IPS-18a (cell line): Measurements from ENCODE around the gene URGCP.
A peak's percentile ranks its signal among the peaks of the same experiment; 100 is the strongest.

Experiments used
- H3K27ac ChIP-seq: one replicate; pipeline ENCODE4 v1.5.1; 2013; ENCODE audit warnings: low read length
- H3K27me3 ChIP-seq: one replicate; pipeline ENCODE4 v1.6.1; 2013; ENCODE audit warnings: mild to moderate bottlenecking, low read length; ENCODE audit not compliant: control insufficient read depth, insufficient read depth
- H3K36me3 ChIP-seq: one replicate; pipeline ENCODE4 v1.6.1; 2013; ENCODE audit warnings: low read depth, low read length; ENCODE audit not compliant: control insufficient read depth
- H3K4me1 ChIP-seq: one replicate; pipeline ENCODE4 v1.6.1; 2013; ENCODE audit warnings: low read depth, low read length; ENCODE audit not compliant: control insufficient read depth
- H3K4me3 ChIP-seq: one replicate; pipeline ENCODE4 v1.5.1; 2013; ENCODE audit warnings: low read length
- H3K9ac ChIP-seq: one replicate; pipeline ENCODE4 v1.6.1; 2013; ENCODE audit warnings: mild to moderate bottlenecking, low read length, moderate library complexity
- H3K9me3 ChIP-seq: one replicate; pipeline ENCODE4 v1.6.1; 2013; ENCODE audit warnings: low read depth, low read length; ENCODE audit not compliant: control insufficient read depth

Gene URGCP

DNA sequence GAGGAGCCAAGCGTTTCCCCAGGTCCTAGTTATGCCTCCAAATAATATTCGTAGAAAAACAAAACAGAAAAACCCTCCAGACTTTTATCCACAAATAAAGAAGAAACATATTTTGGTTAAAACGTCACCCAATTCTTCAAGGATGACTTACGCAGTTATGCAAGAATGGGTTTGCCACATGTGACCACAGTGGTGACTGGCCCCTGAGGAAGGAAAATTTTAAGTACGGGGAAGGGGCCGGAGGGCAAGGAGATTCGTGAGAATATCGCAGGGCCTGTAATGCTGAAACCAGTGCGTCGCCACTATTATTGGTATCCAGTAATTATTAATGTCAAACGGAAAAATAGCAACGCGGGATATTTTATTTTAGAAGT is 36.5 kb downstream of the URGCP start:
- Histone ChIP-seq H3K4me1 (peaks cover 18% of the 10 kb centered on the region), H3K27ac (no peak overlapping the region), H3K9me3 (no peaks in the 10 kb centered on the region), H3K4me3 (peak overlapping the region; percentile 88), H3K36me3 (peaks cover 11% of the 10 kb centered on the region), H3K9ac (peak overlapping the region; percentile 26), H3K27me3 (no peaks in the 10 kb centered on the region)

DNA sequence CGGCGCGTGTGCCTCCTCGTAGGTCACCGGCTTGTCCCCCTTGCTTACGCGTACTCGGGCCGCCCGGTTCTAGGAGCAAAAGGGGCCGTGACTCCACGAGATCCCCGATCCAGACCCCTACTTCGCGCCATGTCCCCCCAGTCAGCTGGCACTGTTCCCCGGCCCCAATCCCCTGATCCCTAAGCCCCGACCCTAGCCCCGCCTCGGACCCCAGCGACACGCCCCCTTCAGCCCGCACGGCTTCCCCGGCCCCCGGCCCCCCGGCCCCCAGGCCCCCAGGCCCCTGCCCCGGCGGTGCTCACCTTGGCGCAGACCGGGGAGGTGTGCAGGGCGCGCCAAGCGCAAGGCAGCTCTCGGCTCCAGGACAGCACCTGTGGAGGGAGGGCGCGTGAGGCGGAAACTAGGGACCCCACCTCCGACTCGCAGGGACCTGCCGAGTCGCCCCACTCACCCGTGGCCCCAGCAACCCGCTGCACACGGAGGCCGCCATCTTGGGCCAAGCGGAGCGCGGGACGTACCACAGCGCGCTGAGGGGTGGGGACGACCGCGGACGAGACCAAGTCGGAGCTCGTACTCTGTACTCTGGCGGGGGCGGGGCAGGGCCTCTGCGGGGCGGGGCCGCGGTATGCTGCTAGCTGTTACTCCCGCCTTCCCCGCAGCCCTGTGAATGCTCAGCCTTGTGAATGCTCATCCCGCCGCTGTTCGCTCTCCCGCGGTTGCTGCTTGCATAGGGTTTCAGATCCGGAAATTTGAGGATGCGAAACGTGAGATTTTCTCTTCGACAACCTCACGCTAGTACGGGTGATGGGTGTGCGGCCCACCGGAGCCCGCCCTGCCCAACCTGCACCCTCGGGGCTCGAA is 37.2 kb downstream of the URGCP start, which contains the start of gene MRPS24:
MRPS24 (minus strand) TSS at position 512 of the 861 bp plus-strand sequence; CDS start at position 490, 22 bp downstream.
- peaks cover 11% of the 10 kb centered on the region for H3K36me3 ChIP-seq
- no peak within 1 kb of the TSS for H3K27ac ChIP-seq
- peak within 1 kb of the TSS; percentile 62 for H3K9ac ChIP-seq

DNA sequence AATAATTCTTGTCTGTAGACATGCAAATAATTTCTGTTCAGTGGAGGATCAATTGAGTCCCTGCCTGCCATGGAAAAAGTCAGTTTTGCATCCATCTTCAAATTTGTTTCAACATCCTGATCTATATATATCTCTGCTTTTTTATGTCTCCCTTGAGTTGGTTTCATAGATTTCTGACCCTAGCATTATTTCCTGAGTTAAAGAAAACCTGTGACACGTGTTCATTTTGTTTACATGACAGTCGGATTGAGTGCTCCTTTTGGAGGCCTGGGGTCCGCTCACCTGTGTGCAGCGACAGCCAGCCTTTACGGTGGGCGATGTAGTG is 37.8 kb downstream of the URGCP start:
- Histone ChIP-seq H3K27ac (no peak overlapping the region), H3K27me3 (no peaks in the 10 kb centered on the region), H3K9me3 (no peaks in the 10 kb centered on the region), H3K36me3 (peaks cover 11% of the 10 kb centered on the region), H3K4me1 (peaks cover 18% of the 10 kb centered on the region), H3K9ac (peak overlapping the region; percentile 62), H3K4me3 (peak overlapping the region; percentile 88)

More for the DNA sequence above, 37.2 kb downstream of the URGCP start, which contains the start of gene MRPS24:
- Histone ChIP-seq H3K27me3 (no peaks in the 10 kb centered on the region), H3K9me3 (no peaks in the 10 kb centered on the region), H3K4me1 (peaks cover 18% of the 10 kb centered on the region), H3K4me3 (peak within 1 kb of the TSS; percentile 88)

DNA sequence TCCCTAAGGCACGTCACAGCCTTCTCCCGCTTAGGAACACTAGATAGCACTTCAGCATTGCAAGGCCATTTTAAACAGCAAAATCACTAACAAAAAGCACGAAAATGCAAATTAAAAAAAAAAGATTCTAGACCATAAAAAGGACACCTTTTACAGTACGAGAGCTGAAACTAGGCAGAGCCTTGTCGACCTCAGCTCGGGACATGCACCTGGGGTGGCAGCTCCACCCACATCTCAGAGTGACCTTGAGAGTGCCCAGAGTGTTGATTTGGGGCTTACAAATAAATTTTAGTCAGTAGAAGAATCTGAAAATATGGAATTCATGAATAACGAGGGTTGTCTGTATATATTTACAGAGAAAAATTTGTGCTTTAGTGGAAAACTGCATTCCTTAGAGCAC is 38.2 kb downstream of the URGCP start:
- Histone ChIP-seq H3K9ac (peak overlapping the region; percentile 62), H3K27ac (no peak overlapping the region), H3K4me3 (peak overlapping the region; percentile 88), H3K27me3 (no peaks in the 10 kb centered on the region), H3K36me3 (peaks cover 11% of the 10 kb centered on the region), H3K9me3 (no peaks in the 10 kb centered on the region), H3K4me1 (peaks cover 18% of the 10 kb centered on the region)

DNA sequence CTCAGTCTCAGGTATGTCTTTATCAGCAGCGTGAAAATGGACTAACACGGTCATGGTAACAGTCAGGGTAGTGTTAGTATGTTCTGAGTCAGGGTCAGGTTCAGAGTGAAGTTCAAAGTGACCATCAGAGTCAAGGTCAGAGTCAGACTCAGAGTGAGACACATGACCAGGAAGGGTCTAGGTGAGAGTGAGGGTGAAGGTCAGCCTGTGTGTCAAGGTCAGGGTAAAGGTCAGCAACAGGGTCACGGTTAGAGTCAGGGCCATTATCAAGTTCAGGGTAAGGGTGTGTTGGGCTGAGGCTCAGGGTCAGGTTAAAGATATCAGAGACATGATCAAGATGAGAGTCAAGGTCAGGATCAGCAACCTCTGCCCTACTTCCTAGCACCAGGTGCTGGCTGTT is 41.1 kb downstream of the URGCP start:
- Histone ChIP-seq H3K36me3 (peaks cover 11% of the 10 kb centered on the region), H3K4me3 (no peak overlapping the region), H3K27me3 (no peaks in the 10 kb centered on the region), H3K9ac (no peak overlapping the region), H3K4me1 (peaks cover 11% of the 10 kb centered on the region), H3K9me3 (no peaks in the 10 kb centered on the region), H3K27ac (no peak overlapping the region)

DNA sequence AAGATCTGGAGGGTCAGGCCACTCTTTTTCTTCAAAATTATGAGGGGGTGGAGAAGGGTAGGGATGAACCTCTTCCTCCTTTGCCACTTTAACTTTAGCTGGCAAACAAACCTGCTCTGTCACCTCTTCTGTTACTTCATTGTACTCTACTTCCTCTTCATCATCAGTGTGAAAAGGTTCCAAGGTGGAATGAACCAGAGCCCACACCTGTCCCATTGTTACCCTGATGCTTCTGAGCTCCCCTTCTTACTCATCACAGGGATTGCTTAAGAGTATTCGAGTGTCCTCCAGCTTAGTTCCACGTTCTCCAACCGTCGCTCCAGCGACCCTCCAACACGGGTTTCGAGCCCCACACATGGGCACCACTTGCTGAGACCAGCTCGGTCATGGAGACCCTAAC is 42.3 kb downstream of the URGCP start:
- Histone ChIP-seq H3K36me3 (peaks cover 11% of the 10 kb centered on the region), H3K9ac (no peak overlapping the region), H3K27ac (no peak overlapping the region), H3K27me3 (no peaks in the 10 kb centered on the region), H3K4me3 (no peak overlapping the region), H3K9me3 (no peaks in the 10 kb centered on the region), H3K4me1 (peaks cover 5% of the 10 kb centered on the region)

DNA sequence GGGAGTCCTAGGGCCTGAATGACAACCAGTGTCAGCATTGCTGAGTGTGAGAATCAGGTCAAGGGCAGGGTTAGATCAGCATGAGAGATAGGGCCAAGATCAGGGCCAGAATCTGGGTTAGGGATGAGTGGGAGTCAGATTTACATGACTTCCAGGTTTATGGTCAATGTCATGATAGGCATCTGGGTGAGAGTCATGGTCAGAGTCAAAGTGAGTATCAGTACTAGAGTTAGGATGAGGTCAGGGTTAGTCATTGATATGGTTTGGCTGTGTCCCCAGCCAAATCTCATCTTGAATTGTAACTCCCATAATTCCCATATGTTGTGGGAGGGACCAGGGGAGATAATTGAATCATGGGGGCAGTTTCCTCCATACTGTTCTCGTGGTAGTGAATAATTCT is 49.4 kb downstream of the URGCP start:
- H3K4me1 ChIP-seq, result no peaks in the 10 kb centered on the region
- H3K27me3 ChIP-seq, result no peaks in the 10 kb centered on the region
- H3K27ac ChIP-seq, result no peak overlapping the region
- H3K4me3 ChIP-seq, result no peak overlapping the region
- no peaks in the 10 kb centered on the region for H3K36me3 ChIP-seq
- H3K9me3 ChIP-seq, result no peaks in the 10 kb centered on the region
- H3K9ac ChIP-seq, result no peak overlapping the region

DNA sequence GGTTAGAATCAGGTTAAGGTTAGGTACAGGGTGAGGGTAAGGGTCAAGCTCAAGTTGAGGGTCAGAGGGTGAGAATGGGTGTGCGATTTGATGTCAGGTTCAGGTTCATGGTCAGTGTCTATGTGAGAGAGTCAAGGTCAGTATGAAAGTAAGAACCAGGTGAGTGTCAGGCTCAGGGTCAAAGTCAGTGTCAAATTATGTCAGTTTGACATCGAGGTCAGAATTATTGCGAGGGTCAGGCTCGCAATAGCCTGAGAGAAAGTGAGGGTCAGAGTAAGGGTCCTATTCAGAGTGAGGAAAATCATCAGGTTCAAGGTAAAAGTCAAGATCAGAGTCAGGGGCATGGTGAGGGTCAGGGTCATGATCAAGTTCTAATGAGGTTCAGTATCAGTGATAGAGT is 50.1 kb downstream of the URGCP start:
- no peak overlapping the region for H3K9ac ChIP-seq
- no peak overlapping the region for H3K27ac ChIP-seq
- no peaks in the 10 kb centered on the region for H3K36me3 ChIP-seq
- no peaks in the 10 kb centered on the region for H3K4me1 ChIP-seq
- no peaks in the 10 kb centered on the region for H3K9me3 ChIP-seq
- H3K27me3 ChIP-seq, result no peaks in the 10 kb centered on the region
- no peak overlapping the region for H3K4me3 ChIP-seq

DNA sequence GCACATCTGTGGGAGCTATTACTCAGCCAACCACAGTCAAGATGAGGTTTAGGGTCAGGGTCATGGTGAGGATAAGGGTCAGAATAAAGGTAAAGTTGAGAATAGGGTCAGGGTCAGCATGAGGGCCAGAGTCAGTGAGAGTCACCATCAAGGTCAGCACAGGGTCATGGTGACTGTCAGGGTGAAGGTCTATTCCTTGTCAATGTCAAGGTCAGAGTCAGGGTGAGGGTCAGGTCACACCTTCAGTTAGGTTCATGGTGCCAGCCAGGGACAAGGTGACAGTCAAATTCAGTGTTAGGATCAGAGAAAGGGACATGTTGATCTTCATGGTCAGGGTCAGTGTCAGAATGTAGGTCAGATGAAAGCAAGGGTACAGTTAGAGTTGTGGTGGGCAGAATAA is 51.2 kb downstream of the URGCP start:
- Histone ChIP-seq H3K9ac (no peak overlapping the region), H3K4me1 (no peaks in the 10 kb centered on the region), H3K27me3 (no peaks in the 10 kb centered on the region), H3K9me3 (no peaks in the 10 kb centered on the region), H3K27ac (no peak overlapping the region), H3K4me3 (no peak overlapping the region), H3K36me3 (no peaks in the 10 kb centered on the region)

DNA sequence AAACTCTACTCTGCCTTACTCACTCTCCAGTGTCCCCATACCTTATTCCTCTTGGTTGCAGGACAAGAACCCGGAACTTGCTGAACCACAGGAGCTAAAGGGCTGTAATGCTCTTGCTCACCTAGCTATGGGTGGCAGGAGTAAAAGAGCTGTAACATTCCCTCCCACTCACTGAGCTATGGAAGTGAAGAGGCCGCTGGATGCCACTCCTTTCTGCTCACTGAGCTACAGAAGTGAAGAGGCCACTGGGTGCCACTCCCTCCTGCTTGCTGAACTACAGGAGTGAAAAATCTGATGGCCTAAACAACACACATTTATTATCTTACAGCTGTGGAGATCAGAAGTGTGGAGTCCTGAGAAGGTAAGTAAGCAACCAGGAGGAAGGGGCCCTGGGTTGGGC is 54.6 kb downstream of the URGCP start:
- Histone ChIP-seq H3K27me3 (no peaks in the 10 kb centered on the region), H3K9me3 (no peaks in the 10 kb centered on the region), H3K4me1 (no peaks in the 10 kb centered on the region), H3K36me3 (no peaks in the 10 kb centered on the region), H3K4me3 (no peak overlapping the region), H3K9ac (no peak overlapping the region), H3K27ac (no peak overlapping the region)

DNA sequence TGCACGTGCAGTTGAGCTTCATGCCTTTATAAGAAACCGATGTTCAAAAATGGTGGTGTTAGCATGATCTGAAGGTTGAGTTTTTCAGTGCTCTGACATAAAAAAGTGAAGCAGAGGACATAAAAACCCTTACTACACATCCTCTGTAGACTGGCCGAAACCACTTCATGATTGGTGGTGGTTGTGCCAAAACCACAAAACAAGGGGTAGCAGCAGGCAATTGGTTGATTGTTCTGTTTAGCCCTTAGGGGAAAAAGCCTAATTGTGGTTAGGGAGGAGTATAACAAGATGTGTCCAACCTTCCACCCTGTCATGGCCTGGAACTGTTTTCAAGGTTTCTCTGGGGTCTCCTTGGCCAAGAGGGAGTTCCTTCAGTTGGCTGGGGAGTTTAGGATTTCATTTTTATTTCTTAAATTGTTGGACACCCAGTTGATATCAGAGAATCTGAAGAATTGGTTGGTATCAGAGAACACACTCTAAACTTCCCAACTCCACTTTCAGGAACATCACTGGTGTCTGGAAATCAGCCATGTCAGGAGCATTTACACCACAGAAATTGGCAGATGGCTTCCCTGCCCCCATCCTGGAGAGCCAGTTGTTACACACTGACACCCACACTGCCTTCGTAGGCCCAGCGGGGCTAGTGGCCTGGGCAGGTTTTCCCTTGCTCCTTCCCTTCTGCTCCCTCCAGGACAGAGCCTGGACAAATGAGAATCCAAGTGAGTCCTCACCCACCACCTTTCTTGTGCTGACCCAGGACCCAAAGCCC is 55.9 kb downstream of the URGCP start:
- Histone ChIP-seq H3K27me3 (no peaks in the 10 kb centered on the region), H3K9ac (no peak overlapping the region), H3K4me3 (no peak overlapping the region), H3K4me1 (no peaks in the 10 kb centered on the region), H3K9me3 (no peaks in the 10 kb centered on the region), H3K36me3 (no peaks in the 10 kb centered on the region), H3K27ac (no peak overlapping the region)
